Activated gamma-delta T cell (primary cell): ENCODE results near the gene BTD.

Experiments used
- DNase-seq: peaks from one replicate; lab custom pipeline; 2025; lab: John Stamatoyannopoulos, UW

BTD gene

DNA sequence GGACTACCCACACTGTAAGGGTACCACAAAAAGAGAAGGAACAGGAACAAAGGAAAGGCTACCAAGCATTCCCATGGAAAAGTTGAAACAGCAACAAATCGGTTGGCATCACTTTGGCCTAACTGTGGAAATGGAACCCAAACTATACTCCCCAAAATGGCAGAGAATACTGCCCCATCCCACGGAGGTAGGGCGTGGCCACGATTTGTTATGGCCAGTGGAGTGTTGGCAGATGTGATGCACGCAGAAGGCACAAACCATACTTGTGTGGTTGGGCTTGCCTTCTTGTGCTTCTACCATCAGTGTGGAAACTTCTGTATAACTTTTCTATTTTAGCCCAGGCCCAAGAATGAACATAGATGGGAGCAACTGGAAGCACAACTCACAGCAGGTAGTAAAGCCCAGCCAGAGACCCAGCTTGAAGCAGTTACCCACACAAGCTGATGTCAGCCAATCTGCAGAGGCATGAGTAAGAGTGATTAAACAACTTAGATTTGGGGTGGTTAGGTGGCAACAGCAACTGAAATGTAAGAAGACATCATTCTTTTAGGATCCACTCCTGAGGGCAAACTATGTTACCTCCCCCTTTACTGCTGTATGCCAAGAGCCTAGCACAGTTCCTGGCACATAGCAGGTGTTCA, 64.1 kb downstream of the BTD start:
- DNase-seq: no peak

DNA sequence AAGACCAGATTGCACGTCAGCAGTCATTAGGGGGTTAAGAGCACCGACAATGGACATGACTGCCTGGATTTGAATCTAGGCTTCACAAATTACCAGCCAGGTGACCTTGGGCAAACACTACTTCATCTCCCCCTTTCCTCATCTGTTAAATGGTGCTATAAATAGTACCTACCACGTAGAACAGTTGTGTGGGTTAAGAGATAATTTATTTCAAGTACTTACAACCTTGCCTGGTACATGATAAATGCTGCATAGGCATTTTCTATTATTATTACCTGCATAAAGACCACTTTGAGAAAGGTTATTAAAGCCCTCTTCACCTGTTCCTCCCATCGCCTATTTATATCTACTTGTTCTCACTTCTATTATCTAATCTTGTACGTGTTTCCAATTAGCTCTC, 64.7 kb downstream of the BTD start:
- no peak for DNase-seq

DNA sequence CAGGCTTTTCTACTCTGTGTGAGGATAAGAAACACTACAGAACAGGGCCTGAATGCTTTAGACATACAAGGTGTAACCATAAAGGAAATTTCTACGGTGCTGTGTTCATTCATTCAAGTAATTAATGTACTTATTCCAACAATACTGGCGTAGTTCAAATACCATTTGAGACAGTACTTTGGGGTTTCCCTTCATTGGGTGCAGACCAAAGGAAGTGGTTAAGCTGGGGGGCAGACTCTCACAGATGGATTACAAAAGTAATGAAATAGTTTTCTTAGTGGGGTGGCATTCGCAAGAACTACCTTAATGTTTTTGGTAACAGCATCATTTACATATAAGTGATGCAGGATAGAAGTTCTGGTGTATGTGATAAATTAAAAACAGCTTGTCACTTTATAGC, 65.9 kb downstream of the BTD start:
- no peak for DNase-seq

DNA sequence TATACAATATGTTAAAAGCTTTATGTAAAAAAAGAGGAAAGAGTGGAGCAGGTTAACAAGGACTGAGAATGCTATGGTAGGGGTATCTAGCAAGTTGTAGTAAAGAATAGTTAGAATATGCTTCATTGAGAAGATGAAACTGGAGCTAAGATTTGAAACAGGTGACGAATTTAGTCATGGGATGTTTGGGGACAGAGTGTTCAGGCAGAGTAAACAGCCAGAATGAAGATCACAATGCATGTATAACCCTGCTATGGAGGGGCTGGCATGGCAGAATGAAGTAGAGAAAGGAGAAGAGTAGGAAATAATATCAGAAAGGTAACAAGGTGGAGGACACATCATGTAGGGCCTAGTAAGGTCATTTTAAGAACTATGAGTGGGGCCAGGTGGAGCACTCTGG, 72.0 kb downstream of the BTD start:
- DNase-seq: no peak

DNA sequence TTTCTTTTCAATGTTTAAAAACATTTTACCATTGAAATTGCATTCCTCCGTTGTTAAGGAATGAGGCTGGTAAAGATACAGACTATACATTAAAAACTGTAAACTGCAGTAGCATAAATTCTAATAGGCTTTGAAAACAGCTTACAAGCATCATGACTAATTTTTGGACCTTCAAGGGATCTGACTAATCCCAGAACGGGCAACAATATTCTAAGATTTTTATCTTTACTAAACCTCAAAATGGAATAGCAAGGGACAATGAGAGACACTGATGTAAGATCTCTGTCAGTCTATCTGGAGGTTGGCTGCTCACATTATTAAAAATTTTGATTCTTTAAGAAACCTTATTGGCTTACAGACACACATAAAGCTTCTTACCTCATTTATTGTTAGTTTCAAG, 74.7 kb downstream of the BTD start:
- no peak for DNase-seq

DNA sequence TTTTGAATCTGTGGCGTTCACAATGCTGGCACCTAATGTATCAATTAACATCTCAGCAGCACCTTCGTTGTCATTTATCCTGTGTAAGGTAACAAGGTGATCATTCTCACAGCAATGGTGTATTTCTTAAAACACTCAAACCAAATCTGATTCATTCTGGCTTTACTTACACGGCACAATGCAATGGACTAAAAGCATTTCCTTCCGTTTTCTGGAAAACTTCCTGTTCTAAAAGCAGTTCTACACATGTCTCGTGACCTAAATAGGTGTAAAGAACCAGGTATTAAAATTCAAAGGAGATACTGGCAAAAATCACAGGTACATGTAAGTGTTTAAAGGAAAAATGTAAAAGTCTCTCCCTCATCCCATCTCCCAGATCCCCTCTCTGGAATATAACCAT, 77.8 kb downstream of the BTD start:
- no peak for DNase-seq

DNA sequence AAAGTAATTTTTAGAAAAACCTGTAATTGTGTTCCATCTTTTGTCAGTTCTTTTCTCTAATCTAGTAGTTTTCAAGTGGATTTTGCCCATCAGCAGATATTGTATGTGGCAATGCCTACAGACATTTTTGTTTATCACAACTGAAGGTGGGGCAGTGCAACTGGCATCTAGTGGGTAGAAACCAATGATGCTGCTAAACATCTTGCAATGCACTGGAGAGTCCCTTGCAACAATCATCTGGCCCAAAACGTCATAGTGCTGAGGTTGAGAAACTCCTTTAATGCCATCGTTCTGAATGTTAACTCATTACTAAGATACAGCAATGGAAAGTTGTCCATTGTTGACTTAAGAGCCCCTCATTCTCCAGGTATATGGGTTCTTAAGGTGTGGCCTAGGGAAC, 80.1 kb downstream of the BTD start:
- no peak for DNase-seq

DNA sequence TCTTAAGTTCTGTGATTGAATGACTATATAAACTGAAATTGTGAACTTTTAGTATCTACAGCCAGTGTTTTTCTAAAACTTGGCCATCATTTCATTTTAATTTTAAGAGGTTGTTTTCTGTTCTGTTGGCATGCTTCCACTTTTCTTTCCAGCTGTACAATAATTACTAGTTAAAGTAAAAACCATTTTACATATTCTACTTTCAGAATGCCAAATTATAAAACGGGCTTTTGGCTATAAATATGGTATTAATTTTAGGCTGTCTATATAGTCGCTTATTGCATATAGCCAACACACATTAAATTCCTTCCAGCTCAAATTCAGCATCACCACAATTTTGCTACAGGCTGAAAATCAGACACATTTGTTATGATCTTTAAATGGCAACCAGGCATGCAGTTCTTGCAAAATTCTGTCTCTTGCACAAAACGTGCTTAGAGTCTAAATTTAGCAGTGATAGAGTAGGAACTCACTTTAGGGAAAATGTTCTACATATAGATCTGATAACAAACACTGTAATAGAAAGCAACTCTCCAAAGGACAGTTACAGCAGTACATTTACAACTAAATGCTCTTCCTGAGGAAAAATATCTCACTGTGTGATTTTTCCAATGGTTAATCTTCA, 81.1 kb downstream of the BTD start:
- DNase-seq: no peak

DNA sequence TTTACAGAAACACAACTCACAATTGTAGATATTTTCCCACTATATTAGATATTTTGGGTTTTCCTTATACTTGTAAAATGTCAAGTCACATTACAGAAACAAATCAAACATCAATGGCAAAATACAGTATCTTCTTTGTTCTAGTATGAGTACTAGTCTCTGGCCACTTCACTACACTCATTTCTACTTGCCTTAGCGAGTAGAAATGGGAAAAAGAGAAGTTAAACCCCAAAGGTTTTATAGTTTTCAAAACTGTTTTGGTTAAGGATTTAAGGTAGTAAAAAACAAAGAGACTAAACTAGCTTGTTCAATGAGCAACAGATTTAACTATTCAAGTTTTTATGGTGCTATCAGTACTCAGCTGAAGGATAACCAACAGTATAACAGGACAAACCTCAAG, 81.7 kb downstream of the BTD start:
- DNase-seq: no peak

DNA sequence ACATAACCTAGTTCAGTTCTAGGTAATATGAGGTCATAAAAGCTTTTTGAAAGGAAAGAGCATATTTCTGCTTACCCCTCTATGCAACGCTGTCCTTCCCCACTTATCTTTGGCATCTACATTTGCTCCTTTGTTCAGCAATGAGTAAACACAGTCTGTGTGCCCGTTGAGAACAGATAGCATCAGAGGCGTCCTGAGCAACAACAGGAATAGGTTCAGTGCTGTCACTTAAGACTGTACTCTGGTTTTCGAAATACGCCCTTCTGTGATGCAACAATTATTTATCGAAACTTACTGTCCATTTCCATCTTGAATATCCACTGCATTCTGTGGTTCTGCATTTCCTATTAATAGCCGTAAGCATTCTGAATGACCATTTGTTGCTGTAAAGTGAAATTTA, 84.4 kb downstream of the BTD start:
- no peak for DNase-seq

DNA sequence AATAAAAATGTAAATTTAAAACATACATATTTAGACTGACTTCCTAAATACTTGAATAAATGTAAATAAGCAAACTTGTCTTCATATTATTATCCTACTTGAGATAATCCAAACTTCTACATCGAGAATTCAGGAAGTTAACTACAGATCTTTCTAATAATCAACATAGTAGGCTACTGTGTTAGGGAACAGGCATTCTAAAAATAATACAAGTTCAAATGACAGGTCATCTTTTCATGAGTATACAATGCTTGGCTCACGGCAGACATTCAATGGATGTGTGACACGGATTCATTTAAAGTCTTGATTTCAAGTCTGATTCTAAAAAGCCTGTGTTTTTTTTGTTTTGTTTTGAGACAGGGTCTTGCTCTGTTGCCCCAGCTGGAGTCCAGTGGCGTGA, 88.7 kb downstream of the BTD start:
- no peak for DNase-seq

DNA sequence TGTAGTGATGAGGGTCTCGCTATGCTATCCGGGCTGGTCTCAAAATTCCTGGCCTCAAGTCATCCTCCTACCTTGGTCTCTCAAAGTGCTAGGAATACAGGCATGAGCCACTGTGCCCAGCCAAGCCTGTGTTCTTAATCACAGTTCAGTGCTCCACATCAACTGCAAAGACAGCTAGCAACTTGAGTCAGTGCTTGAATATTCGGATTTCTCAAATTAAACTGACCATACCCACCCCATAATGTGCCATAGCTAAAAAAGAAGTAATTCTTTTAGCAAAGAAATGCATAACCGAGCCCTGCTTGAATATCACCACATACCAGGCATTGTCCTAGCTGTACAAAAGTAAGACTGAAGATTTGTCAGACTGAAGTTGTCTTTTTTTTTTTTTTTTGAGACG, 89.2 kb downstream of the BTD start:
- DNase-seq: no peak

DNA sequence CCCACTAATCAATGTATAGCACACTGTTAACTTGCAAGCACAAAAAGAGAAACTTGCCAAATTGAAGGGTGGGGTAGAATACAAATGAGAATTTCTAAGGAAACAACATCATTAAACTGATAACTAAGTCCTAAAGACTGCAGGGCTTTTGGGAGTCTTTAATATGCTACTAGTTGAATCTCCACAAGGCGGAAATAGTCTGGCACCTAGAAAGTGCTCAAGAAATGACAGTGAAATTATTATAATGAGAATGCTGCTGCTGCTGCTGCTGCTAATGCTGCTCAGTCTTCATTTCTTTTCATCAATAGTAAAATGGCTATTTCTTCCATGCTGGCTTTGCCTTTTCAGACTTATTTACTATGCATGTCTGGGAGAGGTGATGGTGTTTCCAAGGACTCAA, 91.8 kb downstream of the BTD start:
- no peak for DNase-seq

DNA sequence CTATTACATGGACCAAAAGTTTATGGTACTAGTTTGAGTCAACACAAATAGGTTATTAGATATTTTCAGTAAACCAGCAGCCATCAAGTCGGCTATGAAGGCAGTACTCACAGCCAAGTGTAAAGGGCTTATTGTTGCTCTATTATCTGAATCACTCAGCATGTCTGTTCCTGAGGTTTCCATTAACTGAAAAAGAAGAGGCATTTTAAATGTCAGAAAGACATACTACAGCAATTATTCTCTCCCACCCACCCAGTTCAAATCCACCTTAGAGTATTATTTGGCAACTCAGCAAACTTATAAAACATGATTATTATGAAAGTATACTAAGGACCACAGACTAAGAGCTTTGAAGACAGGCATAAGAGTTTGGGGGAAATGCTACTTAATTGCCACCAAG, 93.1 kb downstream of the BTD start:
- no peak for DNase-seq
